AG04450 (cell line): ENCODE results near the gene TM9SF3. TPM values are rescaled to one million over a fixed set of nuclear protein-coding genes. Genes with fewer than 3 reads are reported as not detected.

Experiments
- CTCF ChIA-PET: fragments of 300-600, 350-600 bp; formaldehyde crosslinking; extraction: SDS; loops from one replicate; lab custom pipeline; 2022; ENCODE audit warnings: antibody characterized with exemption, inconsistent platforms; lab: Charles Lee
- POLR2A ChIA-PET: fragments of 350-600 bp; formaldehyde crosslinking; extraction: SDS; loops from one replicate; lab custom pipeline; 2021; ENCODE audit warnings: antibody characterized with exemption, inconsistent platforms; lab: Yijun Ruan, JAX
- DNase-seq: peaks from one replicate; pipeline ENCODE4 v3.0.0-alpha.2; 2011; ENCODE audit warnings: low read depth, low spot score
- H3K27ac ChIP-seq: one replicate; pipeline ENCODE4 v1.5.1; 2012; ENCODE audit warnings: low read depth, low read length, control low read depth
- H3K27me3 ChIP-seq: one replicate; pipeline ENCODE4 v1.6.0; 2012; ENCODE audit warnings: low read length; ENCODE audit not compliant: control insufficient read depth, insufficient read depth
- H3K4me3 ChIP-seq: 2 replicates; pipeline ENCODE4 v1.5.1; 2011; ENCODE audit warnings: mild to moderate bottlenecking, low read depth, low read length, control low read depth
- H3K9me3 ChIP-seq: 2 replicates; pipeline ENCODE4 v1.5.1; 2012; ENCODE audit warnings: low read length; ENCODE audit not compliant: control insufficient read depth, insufficient read depth
- polyA plus RNA-seq: library from polyadenylated mRNA; depleted of rRNA; stranded (reverse); fragments of >200 nt; gene quantifications from 2 replicates; pipeline ENCODE4 v1.2.3, GENCODE V29; 2011
- TF ChIP-seq, protein P1 (sequence below): IDR thresholded peaks from 2 replicates; pipeline ENCODE4 v1.5.1; 2011; ENCODE audit warnings: low read depth, low read length, control low read depth, inconsistent platforms

The TM9SF3 gene
- polyA plus RNA-seq, 1 experiment = 90.7 TPM

DNA sequence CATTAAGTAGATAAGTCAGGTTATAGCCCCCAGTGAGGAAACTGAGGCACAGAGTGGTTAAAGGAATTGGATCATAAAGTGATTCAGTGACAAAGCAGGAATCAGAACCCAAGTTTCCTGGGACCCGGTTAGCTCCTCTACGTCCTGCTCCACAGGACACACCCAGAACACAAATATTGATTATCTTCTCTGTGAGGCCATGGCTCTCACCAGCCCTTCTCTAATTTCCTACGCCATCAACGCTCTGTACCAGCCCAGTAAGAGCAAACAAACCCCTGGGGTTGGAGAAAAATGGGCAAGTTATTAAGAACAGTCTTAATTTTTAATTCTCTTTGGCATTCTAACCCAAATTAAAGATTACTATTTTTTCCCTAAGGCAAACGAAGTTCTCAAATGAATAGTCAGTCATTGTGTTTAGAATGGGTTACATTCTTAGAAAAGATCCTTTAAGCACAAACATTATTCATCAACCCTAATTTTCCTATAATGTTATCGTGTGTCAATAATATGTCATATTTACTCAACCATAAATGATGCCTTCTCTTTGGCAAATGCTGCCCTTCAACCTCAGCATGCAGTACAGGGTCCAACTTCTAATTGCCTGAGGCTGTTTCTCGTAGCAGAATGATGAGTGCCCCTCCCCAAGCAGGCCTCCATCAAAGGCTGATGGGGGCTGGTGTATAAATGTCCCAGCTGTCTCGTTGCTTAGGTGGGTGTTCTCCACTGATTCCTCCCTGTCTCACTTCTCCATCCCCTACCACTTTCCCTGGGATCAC, 25.4 kb upstream of the TM9SF3 start:
- H3K9me3 ChIP-seq = no peaks in the 10 kb centered on the region
- no peak overlapping the region for H3K4me3 ChIP-seq
- no peak overlapping the region for H3K27ac ChIP-seq
- ChIA-PET POLR2A (no interaction called here), CTCF (no interaction called here)
- TF ChIP-seq, protein P1, sequence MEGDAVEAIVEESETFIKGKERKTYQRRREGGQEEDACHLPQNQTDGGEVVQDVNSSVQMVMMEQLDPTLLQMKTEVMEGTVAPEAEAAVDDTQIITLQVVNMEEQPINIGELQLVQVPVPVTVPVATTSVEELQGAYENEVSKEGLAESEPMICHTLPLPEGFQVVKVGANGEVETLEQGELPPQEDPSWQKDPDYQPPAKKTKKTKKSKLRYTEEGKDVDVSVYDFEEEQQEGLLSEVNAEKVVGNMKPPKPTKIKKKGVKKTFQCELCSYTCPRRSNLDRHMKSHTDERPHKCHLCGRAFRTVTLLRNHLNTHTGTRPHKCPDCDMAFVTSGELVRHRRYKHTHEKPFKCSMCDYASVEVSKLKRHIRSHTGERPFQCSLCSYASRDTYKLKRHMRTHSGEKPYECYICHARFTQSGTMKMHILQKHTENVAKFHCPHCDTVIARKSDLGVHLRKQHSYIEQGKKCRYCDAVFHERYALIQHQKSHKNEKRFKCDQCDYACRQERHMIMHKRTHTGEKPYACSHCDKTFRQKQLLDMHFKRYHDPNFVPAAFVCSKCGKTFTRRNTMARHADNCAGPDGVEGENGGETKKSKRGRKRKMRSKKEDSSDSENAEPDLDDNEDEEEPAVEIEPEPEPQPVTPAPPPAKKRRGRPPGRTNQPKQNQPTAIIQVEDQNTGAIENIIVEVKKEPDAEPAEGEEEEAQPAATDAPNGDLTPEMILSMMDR = no peak
- no peak for DNase-seq
- H3K27me3 ChIP-seq = peaks cover 6% of the 10 kb centered on the region

DNA sequence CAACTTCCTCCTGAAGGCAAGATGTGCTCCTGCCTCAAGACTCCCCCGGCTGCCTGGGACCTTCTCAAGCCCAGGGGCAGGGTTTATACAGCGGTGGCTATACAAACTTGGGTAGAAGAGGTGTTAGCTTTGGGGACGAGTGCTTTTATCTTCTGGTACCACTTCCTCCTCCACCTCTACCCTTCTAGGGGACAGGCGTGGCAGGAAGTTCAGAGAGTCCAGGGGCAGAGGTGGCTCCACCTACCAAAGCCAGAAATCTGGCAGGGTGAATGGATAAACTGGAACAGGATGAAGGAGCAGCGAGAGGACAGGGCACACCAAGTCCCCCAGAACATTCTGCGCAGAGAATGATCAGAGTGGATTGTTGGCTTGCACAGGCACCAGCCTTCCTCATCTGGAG, 24.0 kb upstream of the TM9SF3 start:
- H3K27ac ChIP-seq = no peak overlapping the region
- ChIA-PET CTCF (no interaction called here), POLR2A (no interaction called here)
- DNase-seq = no peak
- no peak overlapping the region for H3K4me3 ChIP-seq
- no peaks in the 10 kb centered on the region for H3K9me3 ChIP-seq
- peaks cover 9% of the 10 kb centered on the region for H3K27me3 ChIP-seq
- TF ChIP-seq, protein P1 = no peak

DNA sequence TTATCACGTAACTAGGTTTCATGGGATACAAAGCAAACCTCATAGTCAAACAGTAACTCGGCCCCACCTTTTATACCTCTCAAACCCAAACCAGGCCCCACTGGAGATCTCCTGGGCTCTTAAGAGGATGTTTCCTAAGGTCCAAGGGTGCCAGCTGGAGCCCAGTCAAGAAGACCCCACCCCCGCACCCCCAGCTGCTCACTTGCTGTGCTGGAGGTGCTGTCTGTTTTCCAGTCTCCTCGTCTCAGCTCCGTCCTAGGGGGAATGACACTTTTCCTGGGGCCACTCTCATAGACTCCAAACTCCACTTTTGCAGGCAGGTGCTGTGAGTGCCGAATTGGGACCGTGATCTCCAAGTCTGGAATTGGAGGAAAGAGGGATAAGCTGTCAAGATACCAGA, 22.7 kb upstream of the TM9SF3 start:
- TF ChIP-seq, protein P1 = no peak
- no peak for DNase-seq
- H3K9me3 ChIP-seq = no peaks in the 10 kb centered on the region
- no peak overlapping the region for H3K27ac ChIP-seq
- ChIA-PET CTCF (no interaction called here), POLR2A (no interaction called here)
- H3K4me3 ChIP-seq = no peak overlapping the region
- peaks cover 9% of the 10 kb centered on the region for H3K27me3 ChIP-seq

DNA sequence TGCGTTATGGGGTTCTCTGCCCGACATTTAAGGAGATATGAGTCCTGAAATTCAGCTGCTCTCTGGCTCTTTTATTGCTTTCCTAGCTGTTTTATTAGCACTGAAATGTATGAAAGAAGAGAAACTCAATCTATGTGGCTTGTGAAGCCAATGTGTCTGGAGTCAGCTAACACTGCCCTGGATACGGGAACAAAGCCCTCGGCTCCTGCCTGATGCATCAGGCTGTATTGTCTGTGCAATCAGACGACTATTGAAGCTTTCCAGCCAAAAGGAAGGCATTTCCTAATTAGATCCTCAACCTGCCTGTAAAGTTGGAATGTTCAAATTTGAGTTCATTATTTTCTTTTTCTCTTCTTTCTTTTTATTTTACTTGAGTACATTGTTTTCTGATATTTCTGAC, 22.0 kb upstream of the TM9SF3 start:
- no peak overlapping the region for H3K4me3 ChIP-seq
- peaks cover 9% of the 10 kb centered on the region for H3K27me3 ChIP-seq
- H3K27ac ChIP-seq = no peak overlapping the region
- H3K9me3 ChIP-seq = no peaks in the 10 kb centered on the region
- POLR2A ChIA-PET = no interaction called here
- TF ChIP-seq, protein P1 = no peak
- DNase-seq = no peak
- CTCF ChIA-PET = no interaction called here

DNA sequence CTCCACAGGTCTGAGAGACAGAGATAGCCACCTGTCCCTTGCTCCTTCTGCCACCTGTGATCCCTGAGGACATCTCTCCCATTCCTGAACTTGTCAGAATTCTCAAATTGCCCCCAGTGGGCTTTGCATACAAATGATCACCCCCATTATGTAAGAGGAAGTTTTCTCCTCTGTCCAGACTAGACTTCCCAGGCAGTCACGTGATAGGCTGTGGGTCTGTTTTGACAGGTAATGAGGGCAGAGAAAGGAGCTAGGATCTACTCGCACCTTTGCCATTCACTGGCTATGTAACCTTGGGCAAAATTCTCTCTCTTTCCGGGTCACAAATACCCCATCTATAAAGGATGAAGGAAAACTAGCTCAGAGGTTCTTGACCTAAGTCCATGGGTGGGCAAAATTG, 21.4 kb upstream of the TM9SF3 start:
- Histone ChIP-seq H3K9me3 (no peaks in the 10 kb centered on the region), H3K27me3 (peaks cover 9% of the 10 kb centered on the region), H3K27ac (no peak overlapping the region), H3K4me3 (no peak overlapping the region)
- CTCF ChIA-PET = no interaction called here
- no peak for DNase-seq
- TF ChIP-seq, protein P1 = no peak
- POLR2A ChIA-PET = no interaction called here
